Esophagus muscularis mucosa (tissue), 4 donors: ENCODE measurements around the gene PDGFA. TPM values are rescaled to one million over a fixed set of nuclear protein-coding genes. Genes with fewer than 3 reads are reported as not detected.
A peak's percentile ranks its signal among the peaks of the same experiment; 100 is the strongest.

ENCODE experiments used
- DNase-seq: peaks from one replicate; pipeline ENCODE4 v3.0.0-alpha.2; 2017; ENCODE audit errors: extremely low spot score
- H3K27ac ChIP-seq, 4 donors: fragments of 200-600 bp; sonication (generic); replicated peaks in 1 of 4; 1 replicate in 3 of 4; 2 replicates in 1 of 4; pipeline ENCODE4 v1.5.1; 2016 to 2019; ENCODE audit warnings: mild to moderate bottlenecking in 1 of 4
- H3K27me3 ChIP-seq, 4 donors: fragments of 200-600 bp; sonication (generic); one replicate each; pipeline versions ENCODE4 v1.5.1 to v1.6.0; 2016 to 2019
- H3K36me3 ChIP-seq, 4 donors: fragments of 200-600 bp; sonication (generic); one replicate each; pipeline ENCODE4 v1.5.1; 2016 to 2019
- H3K4me1 ChIP-seq, 4 donors: fragments of 200-600 bp; sonication (generic); one replicate each; pipeline ENCODE4 v1.5.1; 2016 to 2019
- H3K4me3 ChIP-seq, 4 donors: fragments of 200-600 bp; sonication (generic); 1 replicate in 2 of 4; 2 replicates in 2 of 4; pipeline ENCODE4 v1.5.1; 2016 to 2019; ENCODE audit warnings: mild to moderate bottlenecking in 4 of 4, moderate library complexity in 1 of 4
- H3K9me3 ChIP-seq, 4 donors: fragments of 200-600 bp; sonication (generic); 1 replicate in 3 of 4; 2 replicates in 1 of 4; pipeline ENCODE4 v1.5.1; 2016 to 2019
- CTCF ChIP-seq, 3 experiments: fragments of 200-600 bp in 2 of 3; fragments of 450-650 bp in 1 of 3; sonication (generic) in 2 of 3; IDR thresholded peaks; one replicate each; pipeline ENCODE4 v1.5.1; 2017 to 2019; ENCODE audit warnings: antibody characterized with exemption in 3 of 3, mild to moderate bottlenecking in 2 of 3, moderate library complexity in 1 of 3
- EP300 ChIP-seq: sonication (generic); formaldehyde crosslinking; IDR thresholded peaks from one replicate; pipeline ENCODE4 v1.6.1; 2017; ENCODE audit warnings: antibody characterized with exemption
- POLR2A ChIP-seq: fragments of 450-650 bp; IDR thresholded peaks from one replicate; pipeline ENCODE4 v1.6.1; 2017; ENCODE audit warnings: antibody characterized with exemption, moderate library complexity, mild to moderate bottlenecking, low read depth
- POLR2AphosphoS5 ChIP-seq, 2 donors: sonication (generic); formaldehyde crosslinking; IDR thresholded peaks; one replicate each; pipeline ENCODE4 v1.6.1; 2017; ENCODE audit warnings: antibody characterized with exemption in 2 of 2
- WGBS: methylation state at CpG from one replicate; pipeline ENCODE4 v1.1.5; 2018; 5-methylcytosine and 5-hydroxymethylcytosine counted together
- intact Hi-C: fragments of 100-400 bp; cut with DNase I; formaldehyde crosslinking; loops from one replicate; pipeline ENCODE4 v1.15.1; 2023
- total RNA-seq, 4 donors: library from RNA; depleted of rRNA; stranded (reverse); fragments of >200 nt; gene quantifications; one replicate each; pipeline versions ENCODE4 v1.1.0 to v1.2.1, GENCODE V29; 2016

Gene PDGFA
- total RNA-seq, 4 donors from 2014 or later, result 88.0 to 184 (median 119) TPM

- no peak for DNase-seq
- intact Hi-C loops, result no loop called here
- Histone ChIP-seq H3K4me3 (no peak overlapping the region), H3K4me1 (peaks cover 35 to 64% (median 43%) of the 10 kb centered on the region in 4 donors), H3K9me3 (no peaks in the 10 kb centered on the region), H3K27ac (no peak overlapping the region), H3K36me3 (peaks cover 28 to 82% (median 69%) of the 10 kb centered on the region in 4 donors), H3K27me3 (no peaks in the 10 kb centered on the region)
- peak in 1 of 2 donors; percentile 12 for TF ChIP-seq POLR2AphosphoS5 (IDR thresholded peaks at IDR 0.05)
- no peak for TF ChIP-seq CTCF (IDR thresholded peaks at IDR 0.05)
- 86% methylated on average over 12 of the region's 12 CpGs for WGBS
These were observed 11.0 kb downstream of the PDGFA start for GRCh38 chr7:508461-509170.

- no peak overlapping the region for H3K4me3 ChIP-seq
- TF ChIP-seq POLR2AphosphoS5 (IDR thresholded peaks at IDR 0.05), result no peak
- no peak for TF ChIP-seq POLR2A
- no peak for TF ChIP-seq EP300
- TF ChIP-seq CTCF (IDR thresholded peaks at IDR 0.05), result no peak
- 89% methylated on average over 9 of the region's 17 CpGs for WGBS
- H3K36me3 ChIP-seq, result peaks cover 28 to 90% (median 73%) of the 10 kb centered on the region in 4 donors
- H3K27ac ChIP-seq, result peak overlapping the region in 2 of 4 donors; percentile 7 to 31
- intact Hi-C loops, result no loop called here
- no peaks in the 10 kb centered on the region for H3K27me3 ChIP-seq
- peaks cover 32 to 63% (median 42%) of the 10 kb centered on the region in 4 donors for H3K4me1 ChIP-seq
- DNase-seq, result no peak
- no peaks in the 10 kb centered on the region for H3K9me3 ChIP-seq
These were observed 11.9 kb downstream of the PDGFA start for GRCh38 chr7:507623-508300.

GRCh38 chr7:506921-507622 is 12.6 kb downstream of the PDGFA start:
- intact Hi-C loops, result no loop called here
- no peaks in the 10 kb centered on the region for H3K27me3 ChIP-seq
- DNase-seq, result no peak
- TF ChIP-seq POLR2AphosphoS5 (IDR thresholded peaks at IDR 0.05), result no peak
- no peak for TF ChIP-seq CTCF (IDR thresholded peaks at IDR 0.05)
- no peak for TF ChIP-seq EP300
- no peak for TF ChIP-seq POLR2A
- peaks cover 31 to 90% (median 72%) of the 10 kb centered on the region in 4 donors for H3K36me3 ChIP-seq
- H3K4me1 ChIP-seq, result peaks cover 26 to 56% (median 35%) of the 10 kb centered on the region in 4 donors
- peak overlapping the region in 2 of 4 donors; percentile 31 to 34 for H3K27ac ChIP-seq
- WGBS, result 70% methylated on average over 2 of the region's 15 CpGs
- no peaks in the 10 kb centered on the region for H3K9me3 ChIP-seq
- H3K4me3 ChIP-seq, result no peak overlapping the region

GRCh38 chr7:506391-506831 is 13.2 kb downstream of the PDGFA start:
- no peak for DNase-seq
- no peaks in the 10 kb centered on the region for H3K9me3 ChIP-seq
- peaks cover 26 to 50% (median 31%) of the 10 kb centered on the region in 4 donors for H3K4me1 ChIP-seq
- peak overlapping the region in 1 of 4 donors; percentile 34 for H3K27ac ChIP-seq
- no CpG with 5 or more reads among the region's 11 CpGs for WGBS
- intact Hi-C loops, result no loop called here
- H3K36me3 ChIP-seq, result peaks cover 37 to 90% (median 72%) of the 10 kb centered on the region in 4 donors
- H3K27me3 ChIP-seq, result no peaks in the 10 kb centered on the region
- TF ChIP-seq POLR2AphosphoS5 (IDR thresholded peaks at IDR 0.05) (peak in 1 of 2 donors; percentile 3), CTCF (IDR thresholded peaks at IDR 0.05) (no peak)
- H3K4me3 ChIP-seq, result no peak overlapping the region
